ENCODE data around the gene SMARCE1. TPM values are rescaled to one million over a fixed set of nuclear protein-coding genes. Genes with fewer than 3 reads are reported as not detected.

The SMARCE1 gene
- total and polyA plus RNA-seq, 8 donors: 27.5 to 125 (median 86.3) TPM

DNA sequence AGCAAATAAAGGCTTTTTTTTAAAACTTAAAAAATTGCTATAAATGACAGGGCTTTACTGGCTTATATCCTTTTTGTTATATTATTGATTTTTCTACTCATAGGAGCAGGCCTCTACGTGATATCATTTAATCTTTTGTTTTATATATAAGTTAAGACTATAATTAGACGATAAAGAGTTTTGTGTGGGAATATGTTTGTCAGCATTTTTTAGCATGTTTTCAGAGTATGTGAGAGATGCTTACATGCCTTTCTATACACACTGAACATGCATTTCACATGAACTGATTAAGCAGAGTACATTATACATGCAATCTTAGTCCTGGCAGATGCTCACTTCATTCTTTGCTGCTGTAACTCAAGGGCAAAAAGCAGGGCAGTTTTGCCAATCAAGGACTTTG, 25.0 kb upstream of the SMARCE1 start:
- no peak for TF ChIP-seq EP300 (IDR thresholded peaks at IDR 0.05)
- no peak for TF ChIP-seq POLR2A (IDR thresholded peaks at IDR 0.05)
- WGBS, 5 donors: 80 to 90% (median 88%) methylated on average over 2 of the region's 2 CpGs
- Histone ChIP-seq H3K4me1 (no peaks in the 10 kb centered on the region), H3K36me3 (no peaks in the 10 kb centered on the region), H3K27ac (no peak overlapping the region), H3K4me3 (no peak overlapping the region), H3K27me3 (peaks cover 0 to 16% (median 0%) of the 10 kb centered on the region in 3 donors), H3K9me3 (no peaks in the 10 kb centered on the region)
- intact Hi-C loops (cut with DNase I; ENCODE audit: low total_unique reads): no loop called here
- no peak for DNase-seq

GRCh38 chr17:40671282-40671681, 23.7 kb upstream of the SMARCE1 start:
- Histone ChIP-seq H3K27ac (no peak overlapping the region), H3K9me3 (no peaks in the 10 kb centered on the region), H3K36me3 (no peaks in the 10 kb centered on the region), H3K4me3 (no peak overlapping the region), H3K4me1 (no peaks in the 10 kb centered on the region), H3K27me3 (peaks cover 0 to 17% (median 0%) of the 10 kb centered on the region in 3 donors)
- TF ChIP-seq POLR2AphosphoS5 (IDR thresholded peaks at IDR 0.05): no peak
- TF ChIP-seq EP300 (IDR thresholded peaks at IDR 0.05): no peak
- no peak for TF ChIP-seq POLR2A (IDR thresholded peaks at IDR 0.05)
- TF ChIP-seq, protein P1, sequence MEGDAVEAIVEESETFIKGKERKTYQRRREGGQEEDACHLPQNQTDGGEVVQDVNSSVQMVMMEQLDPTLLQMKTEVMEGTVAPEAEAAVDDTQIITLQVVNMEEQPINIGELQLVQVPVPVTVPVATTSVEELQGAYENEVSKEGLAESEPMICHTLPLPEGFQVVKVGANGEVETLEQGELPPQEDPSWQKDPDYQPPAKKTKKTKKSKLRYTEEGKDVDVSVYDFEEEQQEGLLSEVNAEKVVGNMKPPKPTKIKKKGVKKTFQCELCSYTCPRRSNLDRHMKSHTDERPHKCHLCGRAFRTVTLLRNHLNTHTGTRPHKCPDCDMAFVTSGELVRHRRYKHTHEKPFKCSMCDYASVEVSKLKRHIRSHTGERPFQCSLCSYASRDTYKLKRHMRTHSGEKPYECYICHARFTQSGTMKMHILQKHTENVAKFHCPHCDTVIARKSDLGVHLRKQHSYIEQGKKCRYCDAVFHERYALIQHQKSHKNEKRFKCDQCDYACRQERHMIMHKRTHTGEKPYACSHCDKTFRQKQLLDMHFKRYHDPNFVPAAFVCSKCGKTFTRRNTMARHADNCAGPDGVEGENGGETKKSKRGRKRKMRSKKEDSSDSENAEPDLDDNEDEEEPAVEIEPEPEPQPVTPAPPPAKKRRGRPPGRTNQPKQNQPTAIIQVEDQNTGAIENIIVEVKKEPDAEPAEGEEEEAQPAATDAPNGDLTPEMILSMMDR (IDR thresholded peaks at IDR 0.05): no peak
- DNase-seq: no peak
- intact Hi-C loops (cut with DNase I; ENCODE audit: low total_unique reads): no loop called here
- 36 to 51% (median 46%) methylated on average over 4 of the region's 4 CpGs for WGBS, 5 donors

DNA sequence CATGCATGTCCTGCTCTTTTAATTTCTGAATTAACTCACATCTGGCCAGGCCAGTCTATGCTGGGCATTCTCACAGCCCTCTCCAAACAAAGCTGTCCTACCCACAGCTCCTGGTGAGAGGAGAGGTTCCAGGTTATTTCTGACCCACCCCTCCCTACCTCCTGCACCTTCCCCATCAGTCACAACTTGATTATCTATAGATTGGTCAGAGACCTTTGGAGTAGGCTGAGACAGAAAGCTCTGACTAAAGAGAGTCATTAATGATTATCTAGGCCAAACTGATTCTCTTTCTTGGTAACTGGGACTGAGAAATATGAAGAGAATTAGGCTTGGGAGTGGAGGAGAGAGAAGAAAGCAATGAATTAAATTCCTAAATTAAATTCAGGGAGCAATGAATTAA, 18.7 kb upstream of the SMARCE1 start:
- intact Hi-C loops (cut with DNase I; ENCODE audit: low total_unique reads): no loop called here
- Histone ChIP-seq H3K27ac (no peak overlapping the region), H3K9me3 (no peaks in the 10 kb centered on the region), H3K4me3 (no peak overlapping the region), H3K27me3 (peaks cover 0 to 26% (median 0%) of the 10 kb centered on the region in 3 donors), H3K4me1 (peaks cover 0 to 4% (median 0%) of the 10 kb centered on the region in 4 donors), H3K36me3 (no peaks in the 10 kb centered on the region)
- TF ChIP-seq POLR2AphosphoS5 (IDR thresholded peaks at IDR 0.05) (no peak), EP300 (IDR thresholded peaks at IDR 0.05) (no peak), POLR2A (IDR thresholded peaks at IDR 0.05) (no peak)
- TF ChIP-seq, protein P1 (IDR thresholded peaks at IDR 0.05): no peak
- DNase-seq: no peak

- peaks cover 0 to 26% (median 0%) of the 10 kb centered on the region in 3 donors for H3K27me3 ChIP-seq
- WGBS, 5 donors: 16 to 33% (median 20%) methylated on average over 12 of the region's 12 CpGs
- H3K9me3 ChIP-seq: no peaks in the 10 kb centered on the region
- H3K36me3 ChIP-seq: no peaks in the 10 kb centered on the region
- DNase-seq: no peak
- peak within 1 kb of the TSS in 2 of 4 donors; percentile 1 to 19 for H3K4me3 ChIP-seq
- TF ChIP-seq, protein P1 (IDR thresholded peaks at IDR 0.05): no peak
- TF ChIP-seq POLR2AphosphoS5 (IDR thresholded peaks at IDR 0.05) (no peak), EP300 (IDR thresholded peaks at IDR 0.05) (no peak), POLR2A (IDR thresholded peaks at IDR 0.05) (no peak)
- intact Hi-C loops (cut with DNase I; ENCODE audit: low total_unique reads): no loop called here
- H3K4me1 ChIP-seq: peaks cover 0 to 4% (median 0%) of the 10 kb centered on the region in 4 donors
- H3K27ac ChIP-seq: no peak within 1 kb of the TSS
Measured at GRCh38 chr17:40664582-40665333, 17.1 kb upstream of the SMARCE1 start, which contains the start of gene KRT222. Gene KRT222, minus strand, starts transcription at chr17:40665177. Its CDS starts 78 bp downstream, at chr17:40665099.

GRCh38 chr17:40663252-40663651, 15.6 kb upstream of the SMARCE1 start:
- Histone ChIP-seq H3K27ac (no peak overlapping the region), H3K4me1 (peaks cover 0 to 4% (median 0%) of the 10 kb centered on the region in 4 donors), H3K4me3 (no peak overlapping the region), H3K27me3 (peaks cover 0 to 26% (median 0%) of the 10 kb centered on the region in 3 donors), H3K36me3 (no peaks in the 10 kb centered on the region), H3K9me3 (no peaks in the 10 kb centered on the region)
- intact Hi-C loops (cut with DNase I; ENCODE audit: low total_unique reads): no loop called here
- TF ChIP-seq POLR2A (IDR thresholded peaks at IDR 0.05) (no peak), POLR2AphosphoS5 (IDR thresholded peaks at IDR 0.05) (no peak), EP300 (IDR thresholded peaks at IDR 0.05) (no peak)
- TF ChIP-seq, protein P1 (IDR thresholded peaks at IDR 0.05): no peak
- DNase-seq: no peak
- WGBS, 5 donors: 73 to 93% (median 86%) methylated on average over 3 of the region's 3 CpGs

All from stomach (tissue), 9 donors.